Measurements from ENCODE around the gene HDAC4. TPM values are rescaled to one million over a fixed set of nuclear protein-coding genes. Genes with fewer than 3 reads are reported as not detected.

The HDAC4 gene
- total and polyA plus RNA-seq, 10 of the 15 experiments (the other 5 are each of a cell fraction or from before 2014, with no cell fraction given): 0.22 to 15.7 (median 4.8) TPM

- no peaks in the 10 kb centered on the region for H3K36me3 ChIP-seq (ENCODE audit: control insufficient read depth in 2 of 2, insufficient read depth in 2 of 2, low read length in 1 of 2)
- H3K27ac ChIP-seq (ENCODE audit: control insufficient read depth, insufficient read depth): no peak overlapping the region
- ChIA-PET CTCF (no interaction called here), RAD21 (ENCODE audit: unreplicated experiment) (no interaction called here), POLR2A (no interaction called here), SMC1A (ENCODE audit: uncharacterized antibody, unreplicated experiment) (no interaction called here)
- no peaks in the 10 kb centered on the region for H3K4me1 ChIP-seq (ENCODE audit: control insufficient read depth, insufficient read depth, low read length)
- no TSS peak for BruUV-seq (replicated peaks)
- in situ Hi-C loops (cut with MboI) (no loop called here), intact Hi-C loops (cut with micrococcal nuclease; ENCODE audit: unreplicated experiment) (no loop called here)
- no peaks in the 10 kb centered on the region for H4K20me1 ChIP-seq (ENCODE audit: control insufficient read depth, insufficient read depth)
- H3K79me2 ChIP-seq (ENCODE audit: control insufficient read depth, insufficient read depth, low read length): no peaks in the 10 kb centered on the region
- FAIRE-seq (no peak), ATAC-seq (no peak), DNase-seq (ENCODE audit: low read depth, low spot score) (no peak)
- H3K9me3 ChIP-seq (replicated peaks; ENCODE audit: control insufficient read depth, insufficient read depth, low read length): no peaks in the 10 kb centered on the region
- H3K4me2 ChIP-seq (ENCODE audit: control insufficient read depth, insufficient read depth): no peak overlapping the region
- no peaks in the 10 kb centered on the region for H3K27me3 ChIP-seq (replicated peaks in 1 of 2; ENCODE audit: control insufficient read depth in 2 of 2, insufficient read depth in 2 of 2, low read length in 1 of 2)
- no peak overlapping the region for H2AFZ ChIP-seq (ENCODE audit: control insufficient read depth, low read depth, low read length)
- H3K4me3 ChIP-seq: no peak overlapping the region
- H3K9ac ChIP-seq (ENCODE audit: control insufficient read depth, insufficient read depth, low read length): no peak overlapping the region
- TF ChIP-seq SUPT20H (IDR thresholded peaks at IDR 0.05; ENCODE audit: borderline replicate concordance, control insufficient read depth, low read depth, low read length): no peak
- no peak for TF ChIP-seq STAT1 (conservative IDR thresholded peaks at IDR 0.05)
- TF ChIP-seq USF1 (IDR thresholded peaks at IDR 0.05; ENCODE audit: borderline replicate concordance, extremely low read length, insufficient read depth, low read depth, low read length): no peak
- TF ChIP-seq BACH1 (IDR thresholded peaks at IDR 0.05; ENCODE audit: borderline replicate concordance): no peak
- TF ChIP-seq, protein P1, sequence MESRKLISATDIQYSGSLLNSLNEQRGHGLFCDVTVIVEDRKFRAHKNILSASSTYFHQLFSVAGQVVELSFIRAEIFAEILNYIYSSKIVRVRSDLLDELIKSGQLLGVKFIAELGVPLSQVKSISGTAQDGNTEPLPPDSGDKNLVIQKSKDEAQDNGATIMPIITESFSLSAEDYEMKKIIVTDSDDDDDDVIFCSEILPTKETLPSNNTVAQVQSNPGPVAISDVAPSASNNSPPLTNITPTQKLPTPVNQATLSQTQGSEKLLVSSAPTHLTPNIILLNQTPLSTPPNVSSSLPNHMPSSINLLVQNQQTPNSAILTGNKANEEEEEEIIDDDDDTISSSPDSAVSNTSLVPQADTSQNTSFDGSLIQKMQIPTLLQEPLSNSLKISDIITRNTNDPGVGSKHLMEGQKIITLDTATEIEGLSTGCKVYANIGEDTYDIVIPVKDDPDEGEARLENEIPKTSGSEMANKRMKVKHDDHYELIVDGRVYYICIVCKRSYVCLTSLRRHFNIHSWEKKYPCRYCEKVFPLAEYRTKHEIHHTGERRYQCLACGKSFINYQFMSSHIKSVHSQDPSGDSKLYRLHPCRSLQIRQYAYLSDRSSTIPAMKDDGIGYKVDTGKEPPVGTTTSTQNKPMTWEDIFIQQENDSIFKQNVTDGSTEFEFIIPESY (IDR thresholded peaks at IDR 0.05): no peak
- WGBS (ENCODE audit: insufficient coverage, insufficient replicate concordance, low lambda C conversion rate, missing lambda C conversion rate): 46% methylated on average over 5 of the region's 5 CpGs
These were observed 30.7 kb upstream of the HDAC4 start for GRCh38 chr2:239431536-239431935.

Measured in GM12878 (cell line).